D721Med (cell line): ENCODE data around the gene FAM120AOS.

ENCODE experiments used
- DNase-seq: peaks from one replicate; pipeline ENCODE4 v3.0.0; 2011; ENCODE audit warnings: low spot score; ENCODE audit not compliant: insufficient read length
- FAIRE-seq: peaks from 2 replicates; lab custom pipeline; 2011; peaks lifted over from hg19 to GRCh38; lab: Jason Lieb, UNC
- TF ChIP-seq, protein P1 (sequence below): IDR thresholded peaks from 2 replicates; pipeline ENCODE4 v1.5.1; 2012; ENCODE audit warnings: mild to moderate bottlenecking, control low read depth; ENCODE audit not compliant: insufficient read depth; ENCODE audit errors: missing control alignments

The FAM120AOS gene

DNA sequence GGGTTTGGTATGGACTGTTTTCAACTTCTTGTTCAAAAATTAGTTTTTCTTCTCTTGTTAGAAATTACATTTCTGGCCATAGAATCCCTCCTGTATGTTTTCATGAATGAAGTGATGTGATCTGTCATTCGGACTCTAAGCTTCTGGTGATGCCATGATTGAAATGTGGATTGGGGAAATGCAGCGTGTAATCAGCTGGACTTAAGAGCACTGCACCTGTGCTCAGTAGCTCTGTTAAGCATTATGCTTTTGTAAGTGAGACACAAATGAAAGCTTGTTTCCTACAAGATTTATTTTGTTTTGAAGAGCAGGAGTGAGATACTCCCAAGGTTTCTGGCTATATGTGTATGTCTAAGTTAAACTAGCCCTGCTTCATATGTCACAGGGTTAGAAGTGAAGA lies 24.0 kb upstream of the FAM120AOS start:
- TF ChIP-seq, protein P1, sequence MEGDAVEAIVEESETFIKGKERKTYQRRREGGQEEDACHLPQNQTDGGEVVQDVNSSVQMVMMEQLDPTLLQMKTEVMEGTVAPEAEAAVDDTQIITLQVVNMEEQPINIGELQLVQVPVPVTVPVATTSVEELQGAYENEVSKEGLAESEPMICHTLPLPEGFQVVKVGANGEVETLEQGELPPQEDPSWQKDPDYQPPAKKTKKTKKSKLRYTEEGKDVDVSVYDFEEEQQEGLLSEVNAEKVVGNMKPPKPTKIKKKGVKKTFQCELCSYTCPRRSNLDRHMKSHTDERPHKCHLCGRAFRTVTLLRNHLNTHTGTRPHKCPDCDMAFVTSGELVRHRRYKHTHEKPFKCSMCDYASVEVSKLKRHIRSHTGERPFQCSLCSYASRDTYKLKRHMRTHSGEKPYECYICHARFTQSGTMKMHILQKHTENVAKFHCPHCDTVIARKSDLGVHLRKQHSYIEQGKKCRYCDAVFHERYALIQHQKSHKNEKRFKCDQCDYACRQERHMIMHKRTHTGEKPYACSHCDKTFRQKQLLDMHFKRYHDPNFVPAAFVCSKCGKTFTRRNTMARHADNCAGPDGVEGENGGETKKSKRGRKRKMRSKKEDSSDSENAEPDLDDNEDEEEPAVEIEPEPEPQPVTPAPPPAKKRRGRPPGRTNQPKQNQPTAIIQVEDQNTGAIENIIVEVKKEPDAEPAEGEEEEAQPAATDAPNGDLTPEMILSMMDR: no peak
- FAIRE-seq (no peak), DNase-seq (no peak)

DNA sequence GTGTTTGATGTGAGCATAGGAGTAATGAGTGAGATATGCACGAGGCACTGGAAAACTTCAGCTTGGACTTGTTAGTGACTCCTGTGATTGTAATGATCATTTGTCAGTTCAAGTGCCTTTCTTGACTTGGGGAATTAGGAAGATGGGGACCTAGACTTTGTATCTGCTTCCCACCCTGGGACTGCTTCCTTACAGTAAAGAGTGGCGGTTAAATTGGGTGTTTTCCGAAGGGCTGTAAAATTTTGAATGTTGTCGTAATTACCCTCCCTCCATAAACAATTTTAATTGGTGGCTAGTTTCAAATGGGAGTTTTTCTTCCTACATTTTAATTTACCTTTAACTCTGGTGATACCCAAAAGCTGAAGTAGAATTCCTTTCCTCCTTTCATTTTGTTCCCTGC lies 23.5 kb upstream of the FAM120AOS start:
- DNase-seq: no peak
- FAIRE-seq: no peak
- TF ChIP-seq, protein P1: no peak

DNA sequence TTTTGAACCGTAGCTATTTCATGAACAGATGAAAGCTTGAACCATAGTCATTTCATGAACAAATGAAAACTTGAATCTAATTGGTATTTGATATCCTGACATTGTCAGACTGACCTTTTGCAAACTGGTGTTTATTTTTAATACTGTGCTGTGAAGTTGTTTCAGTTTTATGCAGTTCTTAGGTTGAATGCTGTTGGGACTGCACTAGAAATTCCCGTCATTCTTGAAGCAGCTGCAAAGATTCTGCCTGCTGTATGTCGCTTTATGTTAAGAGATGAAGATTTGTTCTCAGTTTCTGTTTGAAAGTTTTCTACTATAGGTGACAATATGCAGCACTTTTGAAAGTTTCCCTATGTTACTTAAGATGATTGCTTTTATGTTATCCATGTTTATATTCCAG lies 22.5 kb upstream of the FAM120AOS start:
- TF ChIP-seq, protein P1: no peak
- DNase-seq (no peak), FAIRE-seq (no peak)

DNA sequence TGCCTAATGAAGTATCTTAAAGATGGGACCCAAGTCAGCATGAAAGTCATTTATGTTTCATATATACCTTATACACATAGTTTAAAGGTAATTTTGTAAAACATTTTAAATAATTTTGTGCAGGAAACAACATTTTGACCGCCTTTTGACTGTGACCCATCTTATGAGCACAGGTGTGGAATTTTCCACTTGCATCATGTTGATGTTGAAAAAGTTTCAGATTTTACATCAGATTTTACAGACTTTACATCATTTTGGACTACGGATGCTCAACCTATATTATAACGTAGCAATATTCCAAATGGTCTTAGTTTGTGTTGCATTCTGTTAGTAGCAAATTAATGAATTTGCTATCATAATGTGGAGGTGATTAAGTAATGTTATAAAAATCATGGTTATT lies 21.7 kb upstream of the FAM120AOS start:
- TF ChIP-seq, protein P1: no peak
- DNase-seq: no peak
- FAIRE-seq: no peak

DNA sequence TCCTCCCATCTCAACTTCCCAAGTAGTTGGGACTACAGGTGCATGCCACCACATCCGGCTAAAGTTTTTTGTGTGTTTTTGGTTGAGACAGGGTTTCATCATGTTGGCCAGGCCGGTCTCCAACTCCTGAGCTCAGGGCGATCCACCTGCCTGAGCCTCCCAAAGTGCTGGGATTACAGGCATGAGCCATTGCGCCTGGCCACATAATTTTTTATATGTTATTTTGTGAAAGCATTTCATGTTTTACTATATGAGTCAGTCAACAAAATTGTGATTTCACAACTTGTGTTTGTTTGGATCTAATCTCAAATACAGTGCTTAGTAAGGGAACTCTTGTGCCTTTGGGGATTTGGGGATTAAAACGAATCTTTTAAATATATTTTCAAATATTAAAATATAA lies 20.0 kb upstream of the FAM120AOS start:
- FAIRE-seq (no peak), DNase-seq (no peak)
- TF ChIP-seq, protein P1: no peak

DNA sequence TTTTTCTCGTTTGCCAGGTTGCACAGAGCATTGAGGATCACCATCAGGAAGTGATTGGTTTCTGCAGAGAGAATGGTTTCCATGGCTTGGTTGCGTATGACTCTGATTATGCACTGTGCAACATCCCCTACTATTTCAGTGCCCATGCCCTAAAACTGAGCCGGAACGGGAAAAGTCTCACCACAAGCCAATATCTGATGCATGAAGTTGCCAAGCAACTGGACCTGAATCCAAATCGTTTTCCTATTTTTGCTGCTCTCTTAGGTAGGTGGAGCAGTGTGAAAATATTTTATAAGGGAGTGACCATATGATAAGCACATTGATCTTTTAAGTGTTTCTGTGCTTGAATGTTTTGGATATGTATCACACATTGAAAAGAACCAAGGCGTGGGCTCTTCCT lies 17.7 kb upstream of the FAM120AOS start:
- FAIRE-seq: no peak
- DNase-seq: no peak
- TF ChIP-seq, protein P1: no peak

DNA sequence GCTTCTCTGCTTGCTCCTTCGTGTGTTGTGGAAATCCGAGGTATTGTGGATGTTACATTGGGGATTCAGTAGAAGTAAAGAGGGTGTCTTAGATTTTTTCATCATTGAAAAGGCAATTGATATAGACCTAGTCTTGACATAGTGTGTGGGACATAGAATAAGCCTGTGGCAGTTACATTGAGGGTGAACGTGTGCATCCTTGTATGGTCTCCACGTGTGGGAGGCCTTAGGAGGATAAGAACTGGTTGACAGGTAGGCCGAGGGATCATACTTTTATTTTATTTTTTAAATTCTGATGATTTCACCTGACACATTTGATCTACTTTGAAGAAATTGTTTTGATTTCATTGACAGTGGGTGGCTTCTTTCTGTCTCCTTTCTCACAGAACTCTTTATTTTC lies 17.0 kb upstream of the FAM120AOS start:
- no peak for FAIRE-seq
- no peak for DNase-seq
- TF ChIP-seq, protein P1: no peak
